ENCODE measurements around the gene CACNG7.

- TF ChIP-seq CTCF (IDR thresholded peaks at IDR 0.05; ENCODE audit: borderline replicate concordance, extremely low read depth, low read length, poor library complexity, severe bottlenecking) (no peak), EZH2 (IDR thresholded peaks at IDR 0.05; ENCODE audit: borderline replicate concordance, low read depth, low read length, severe bottlenecking) (no peak)
Measured at GRCh38 chr19:53876651-53877224, 32.3 kb upstream of the CACNG7 start.
